ENCODE data around the gene CNIH1.
"Not testable (repeated sequence)": the region's sequence is repeated elsewhere in the genome, so short reads cannot be mapped to it uniquely, and the experiment has no call there.

CNIH1 gene

DNA sequence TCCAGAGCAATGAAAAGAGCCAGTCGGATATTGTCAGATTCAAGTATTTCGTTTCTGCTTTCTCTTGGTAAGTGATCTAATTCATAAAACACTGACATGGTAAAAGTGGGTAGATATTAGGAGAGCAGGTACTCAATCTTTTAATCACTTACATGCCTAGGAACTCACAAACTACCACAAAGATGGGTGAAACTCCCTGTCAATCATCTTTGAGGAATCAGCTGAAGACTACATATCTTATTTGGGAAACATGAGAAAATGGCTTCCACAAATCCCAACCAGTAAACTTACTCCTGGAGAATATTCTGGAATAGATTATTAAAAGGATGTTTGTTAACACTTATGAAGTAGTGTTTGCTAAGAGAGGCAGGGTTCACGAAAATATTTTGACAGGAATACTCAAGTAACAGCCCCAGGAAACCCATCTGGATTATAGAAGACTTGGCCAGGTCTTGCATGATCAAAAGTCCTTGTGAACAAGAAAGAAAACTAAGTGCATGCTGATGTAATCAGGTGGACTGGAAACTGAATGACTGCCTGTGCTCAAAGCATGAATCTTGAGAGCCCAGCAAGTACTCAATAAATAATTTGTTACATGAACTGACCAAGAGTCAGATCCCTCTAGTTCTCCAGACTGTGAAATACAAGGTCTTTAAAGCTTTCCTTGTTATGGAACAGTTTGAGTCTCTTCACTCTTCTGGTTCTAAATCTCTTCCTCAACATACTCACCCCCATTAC, 15.5 kb downstream of the CNIH1 start:
- no peak for DNase-seq

DNA sequence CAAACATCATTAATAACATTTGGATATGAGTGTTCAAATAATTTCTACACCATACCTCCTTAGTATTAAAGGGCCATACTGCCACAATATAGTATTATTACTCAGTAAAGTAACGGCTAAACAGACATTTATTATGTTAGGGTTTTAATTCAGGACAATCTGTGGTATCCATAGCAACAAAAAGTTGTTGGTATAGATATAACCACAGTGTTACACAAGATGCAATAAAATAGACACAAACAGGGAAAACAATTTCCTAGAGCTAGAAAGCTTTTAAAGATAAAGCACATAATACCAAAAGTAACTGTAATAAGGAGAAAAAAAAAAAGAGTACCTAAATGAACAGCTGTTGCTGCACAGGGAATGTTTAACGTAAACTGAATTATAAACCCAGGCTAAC, 16.1 kb downstream of the CNIH1 start:
- DNase-seq: no peak

DNA sequence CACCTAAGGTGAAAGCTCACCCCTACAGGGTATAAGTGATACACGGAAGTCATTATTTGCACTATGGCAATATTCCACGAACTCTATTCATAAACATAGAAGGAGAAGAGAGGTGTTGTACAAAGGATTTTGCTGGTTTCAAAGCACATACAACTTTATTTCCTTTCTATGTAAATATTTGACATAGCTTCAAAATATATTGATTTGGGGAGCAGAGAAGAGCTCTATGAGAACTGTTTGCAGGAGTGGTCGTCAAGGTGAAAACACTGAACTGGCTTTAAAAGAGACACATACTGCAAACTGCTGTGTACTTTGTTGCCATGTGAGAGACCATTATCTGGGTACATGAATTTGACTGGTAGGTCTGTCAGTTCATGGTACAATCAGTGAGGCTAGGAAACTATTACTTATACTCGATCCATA, 16.7 kb downstream of the CNIH1 start:
- DNase-seq: no peak

DNA sequence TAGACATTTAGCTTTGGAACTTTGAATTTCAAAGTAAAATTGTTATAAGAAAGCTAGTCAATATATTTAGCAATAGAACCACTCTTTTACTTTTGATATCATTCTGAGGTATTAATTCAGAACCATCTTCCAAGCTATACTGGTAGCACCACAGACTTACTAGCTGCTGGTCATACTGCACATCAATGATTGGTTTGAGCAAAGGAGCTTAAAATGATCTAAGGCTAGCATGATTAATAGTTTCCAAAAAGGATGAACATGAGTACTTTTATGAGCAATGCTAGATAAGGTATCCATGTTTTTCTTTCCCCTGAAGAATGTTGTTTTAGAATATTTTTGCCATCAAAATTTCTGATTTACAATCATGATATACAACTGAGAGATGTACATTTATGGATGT, 17.2 kb downstream of the CNIH1 start:
- no peak for DNase-seq

DNA sequence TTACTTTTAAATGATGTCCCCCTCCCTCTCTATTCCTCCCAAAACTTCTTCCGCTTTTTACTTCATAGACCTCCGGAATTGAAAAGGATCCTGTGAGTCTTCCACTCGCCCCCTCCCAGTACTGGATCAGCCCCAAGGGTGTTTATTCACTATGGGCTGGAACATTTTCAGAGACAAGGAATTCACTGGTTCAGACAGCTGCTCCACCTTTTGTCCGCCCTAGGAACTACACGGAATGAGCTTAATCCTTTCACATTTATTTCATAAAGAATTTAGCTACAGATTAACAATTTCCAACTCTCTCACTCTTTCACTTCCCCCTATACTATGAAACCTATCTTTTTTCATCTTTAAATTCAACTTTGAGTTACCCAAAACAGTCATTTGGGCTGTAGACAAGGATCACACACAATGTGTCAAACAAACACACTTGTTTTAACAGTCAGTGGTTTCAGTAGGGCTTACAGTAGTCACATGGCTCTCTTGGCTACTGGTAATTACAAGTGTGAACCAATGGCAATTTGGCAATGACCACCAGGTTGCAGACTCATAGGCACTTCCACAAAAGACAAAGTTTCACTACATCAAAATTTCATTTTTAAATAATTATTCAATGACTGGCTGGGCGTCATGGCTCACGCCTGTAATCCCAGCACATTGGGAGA, 20.6 kb downstream of the CNIH1 start:
- no peak for DNase-seq

DNA sequence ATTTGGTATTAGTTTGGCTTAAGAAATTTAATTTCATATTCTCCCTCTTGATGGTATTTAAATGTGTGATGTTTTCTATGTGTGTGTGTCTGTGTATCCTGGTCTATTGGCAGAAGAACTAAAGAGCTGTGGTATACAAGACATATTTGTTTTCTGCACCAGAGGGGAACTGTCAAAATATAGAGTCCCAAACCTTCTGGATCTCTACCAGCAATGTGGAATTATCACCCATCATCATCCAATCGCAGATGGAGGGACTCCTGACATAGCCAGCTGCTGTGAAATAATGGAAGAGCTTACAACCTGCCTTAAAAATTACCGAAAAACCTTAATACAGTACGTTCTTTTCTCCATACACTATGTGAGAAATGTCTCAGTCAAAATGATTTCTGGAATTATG, 29.8 kb downstream of the CNIH1 start:
- no peak for DNase-seq

DNA sequence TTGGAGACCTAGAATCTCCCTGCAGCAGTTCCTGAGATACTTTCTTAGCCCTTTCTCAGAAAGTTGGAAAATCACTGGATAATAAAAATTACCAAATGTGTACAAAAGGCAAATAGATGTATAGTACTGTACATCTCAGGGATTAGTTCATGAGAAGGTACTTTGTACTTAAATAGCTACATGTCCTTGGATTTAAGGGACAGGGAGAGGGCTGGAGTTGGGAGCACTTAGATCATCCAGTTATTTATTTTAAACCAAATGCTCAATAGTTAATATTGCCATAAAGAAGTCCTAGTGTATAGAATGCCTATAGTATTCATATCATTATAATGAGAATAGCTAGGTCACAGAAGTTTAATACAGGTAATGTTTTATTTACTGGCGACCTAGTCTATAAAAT, 31.0 kb downstream of the CNIH1 start:
- no peak for DNase-seq

DNA sequence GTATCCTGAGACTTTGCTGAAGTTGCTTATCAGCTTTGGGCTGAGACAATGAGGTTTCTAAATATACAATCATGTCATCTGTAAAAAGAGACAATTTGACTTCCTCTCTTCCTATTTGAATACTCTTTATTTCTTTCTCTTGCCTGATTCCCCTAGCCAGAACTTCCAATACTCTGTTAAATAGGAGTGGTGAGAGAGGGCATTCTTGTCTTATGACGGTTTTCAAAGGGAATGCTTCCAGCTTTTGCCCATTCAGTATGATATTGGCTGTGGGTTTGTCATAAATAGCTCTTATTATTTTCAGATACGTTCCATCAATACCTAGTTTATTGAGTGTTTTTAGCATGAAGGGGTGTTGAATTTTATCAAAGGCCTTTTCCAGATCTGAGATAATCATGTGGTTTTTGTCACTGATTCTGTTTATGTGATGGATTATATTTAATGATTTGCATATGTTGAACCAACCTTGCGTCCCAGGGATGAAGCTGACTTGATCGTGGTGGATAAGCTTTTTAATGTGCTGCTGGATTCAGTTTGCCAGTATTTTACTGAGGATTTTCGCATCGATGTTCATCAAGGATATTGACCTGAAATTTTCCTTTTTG, 37.7 kb downstream of the CNIH1 start:
- DNase-seq: not testable (repeated sequence)

DNA sequence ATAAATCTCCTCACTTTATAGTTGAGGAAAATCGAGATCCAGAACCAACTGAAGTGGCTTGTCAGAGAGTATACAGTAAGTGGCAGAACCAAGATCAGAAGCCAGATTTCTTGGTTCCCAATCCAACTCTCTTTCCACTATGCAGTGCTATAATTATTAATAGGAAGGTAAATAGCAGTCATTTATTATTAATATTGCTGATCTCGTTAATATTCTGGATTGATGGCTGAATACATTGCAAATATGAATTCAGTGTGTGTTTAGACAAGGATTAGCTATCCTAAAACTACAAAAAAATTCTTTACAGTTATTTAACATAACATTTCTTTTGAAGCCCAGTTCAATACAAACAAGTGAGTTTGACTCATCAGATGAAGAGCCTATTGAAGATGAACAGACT, 41.6 kb downstream of the CNIH1 start:
- DNase-seq: no peak

DNA sequence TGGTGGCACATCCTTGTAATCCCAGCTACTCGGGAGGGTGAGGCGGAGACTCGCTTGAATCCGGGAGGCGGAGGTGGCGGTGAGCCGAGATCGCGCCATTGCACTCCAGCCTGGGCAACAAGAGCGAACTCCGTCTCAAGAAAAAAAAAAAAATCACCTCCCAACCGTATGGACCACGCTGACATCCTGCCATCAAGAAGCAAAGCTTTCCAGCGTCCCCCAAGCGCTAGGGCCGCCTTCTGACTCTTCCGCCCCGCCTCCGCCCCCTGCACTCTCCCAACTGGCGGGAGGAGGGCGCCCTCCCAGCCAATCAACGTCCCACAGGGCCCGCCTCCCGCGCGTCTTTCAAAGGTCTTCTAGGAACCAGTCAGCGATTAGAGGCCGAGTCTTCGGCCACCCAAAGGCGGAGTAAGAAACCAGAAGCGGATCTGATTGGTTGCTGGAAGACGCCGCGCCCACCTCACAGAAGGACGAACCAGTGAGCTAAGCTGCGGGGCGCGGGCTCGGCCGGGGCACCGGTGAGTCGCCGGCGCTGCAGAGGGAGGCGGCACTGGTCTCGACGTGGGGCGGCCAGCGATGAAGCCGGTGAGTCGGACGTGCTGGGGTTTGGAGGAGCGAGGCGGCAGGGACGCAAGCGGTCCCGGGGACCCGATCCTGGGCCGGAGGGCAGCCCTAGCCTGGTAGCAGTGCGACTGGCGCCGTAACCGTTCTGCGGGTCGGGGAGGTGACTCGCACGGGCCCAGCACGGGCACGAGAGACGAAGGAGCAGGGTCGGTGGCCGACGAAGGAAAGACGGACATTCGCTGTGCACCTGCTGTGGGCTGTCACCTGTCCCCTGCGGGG, 44.5 kb downstream of the CNIH1 start, which contains the start of gene CDKN3:
Gene CDKN3 (plus strand): TSS at position 515 of the 843 bp plus-strand sequence. CDS start 62 bp downstream, at position 577.
- peak; percentile 97 for DNase-seq

DNA sequence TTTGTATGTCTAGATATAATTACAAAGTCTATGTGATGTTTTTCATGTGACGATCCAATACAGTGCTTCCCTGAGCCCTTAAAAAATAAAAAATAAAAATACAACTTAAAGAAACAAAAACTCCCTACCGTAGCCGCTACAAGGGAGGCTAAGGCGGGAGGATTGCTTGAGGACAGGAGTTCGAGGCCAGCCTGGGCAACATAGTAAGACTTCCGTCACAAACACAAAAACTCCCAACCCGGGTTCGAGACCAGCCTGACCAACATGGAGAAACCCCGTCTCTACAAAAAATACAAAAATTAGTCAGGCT, 45.0 kb downstream of the CNIH1 start:
- no peak for DNase-seq

DNA sequence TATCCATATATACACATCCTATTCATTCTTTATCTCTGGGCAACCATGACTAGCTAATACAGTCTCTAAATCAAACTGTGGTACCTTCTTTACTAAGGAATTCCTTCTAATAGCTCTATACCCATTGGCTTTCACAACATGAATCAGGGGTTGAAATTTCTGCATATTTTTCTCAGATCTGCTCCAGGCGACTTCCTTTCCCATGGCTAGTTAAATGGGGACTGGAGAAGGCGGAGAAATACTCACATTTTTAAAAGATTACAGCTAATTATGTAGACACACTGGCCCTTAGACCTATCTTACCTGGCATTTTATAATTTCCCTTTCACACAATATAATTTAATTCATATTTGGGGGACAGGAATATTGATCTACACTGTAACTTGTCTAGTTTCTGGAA, 45.5 kb downstream of the CNIH1 start:
- DNase-seq: no peak

DNA sequence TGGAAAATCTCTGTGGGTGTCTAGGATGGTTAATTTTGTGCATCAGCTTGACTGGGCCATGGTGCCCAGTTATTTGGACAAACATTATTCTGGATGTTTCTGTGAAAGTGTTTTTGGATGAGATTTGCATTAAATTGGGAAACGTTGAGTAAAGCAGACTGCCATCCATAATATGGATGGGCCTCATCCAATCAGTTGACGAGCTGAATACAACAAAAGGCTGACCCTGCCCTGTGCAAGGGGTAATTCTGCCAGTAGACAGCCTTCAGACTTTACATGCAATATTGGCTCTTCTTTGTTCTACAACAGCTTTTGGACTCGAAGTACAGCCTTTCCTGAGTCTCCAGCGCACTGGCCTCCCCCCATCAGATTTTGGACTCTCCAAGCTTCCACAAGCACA, 45.9 kb downstream of the CNIH1 start:
- no peak for DNase-seq

DNA sequence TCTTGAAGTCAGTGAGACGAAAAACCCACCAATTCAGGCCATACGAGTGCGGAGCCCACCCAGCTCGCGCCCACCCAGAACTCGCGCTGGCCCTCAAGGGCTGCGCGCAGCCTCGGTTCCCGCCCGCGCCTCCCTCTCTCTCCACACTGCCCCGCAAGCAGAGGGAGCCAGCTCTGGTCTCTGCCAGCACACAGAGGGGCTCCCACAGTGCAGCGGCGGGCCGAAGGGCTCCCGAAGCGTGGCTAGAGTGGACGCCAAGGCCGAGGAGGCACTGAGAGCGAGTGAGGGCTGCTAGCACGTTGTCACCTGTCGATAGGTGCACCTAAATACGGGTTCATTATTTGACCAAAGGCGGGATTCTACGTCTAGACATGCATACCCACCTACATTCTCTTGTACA, 46.6 kb downstream of the CNIH1 start:
- DNase-seq: no peak

DNA sequence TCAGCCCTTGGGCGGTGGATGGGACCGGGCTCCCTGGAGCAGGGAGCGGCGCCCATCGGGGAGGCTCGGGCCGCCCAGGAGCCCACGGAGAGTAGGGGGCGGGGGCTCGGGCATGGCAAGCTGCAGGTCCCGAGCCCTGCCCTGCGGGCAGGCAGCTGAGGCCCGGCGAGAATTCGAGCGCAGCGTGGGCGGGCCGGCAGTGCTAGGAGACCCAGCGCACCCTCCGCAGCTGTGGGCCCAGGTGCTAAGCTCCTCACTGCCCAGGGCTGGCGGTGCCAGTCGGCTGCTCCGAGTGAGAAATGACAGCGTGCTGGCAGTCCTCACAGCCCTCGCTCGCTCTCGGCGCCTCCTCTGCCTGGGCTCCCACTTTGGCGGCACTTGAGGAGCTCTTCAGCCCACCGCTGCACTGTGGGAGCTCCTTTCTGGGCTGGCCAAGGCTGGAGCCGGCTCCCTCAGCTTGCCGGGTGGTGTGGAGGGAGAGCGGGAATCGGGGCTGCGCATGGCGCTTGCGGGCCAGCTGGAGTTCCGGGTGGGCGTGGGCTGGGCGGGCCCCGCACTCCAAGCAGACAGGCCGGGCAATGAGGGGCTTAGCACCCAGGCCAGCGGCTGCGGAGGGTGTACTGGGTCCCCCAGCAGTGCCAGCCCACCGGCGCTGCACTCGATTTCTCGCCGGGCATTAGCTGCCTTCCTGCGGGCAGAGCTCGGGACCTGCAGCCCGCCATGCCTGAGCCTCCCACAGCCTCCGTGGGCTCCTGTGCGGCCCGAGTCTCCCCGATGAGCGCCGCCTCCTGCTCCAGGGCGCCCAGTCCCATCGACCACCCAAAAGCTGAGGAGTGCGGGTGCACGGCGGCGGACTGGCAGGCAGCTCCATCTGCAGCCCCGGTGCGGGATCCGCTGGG, 47.9 kb downstream of the CNIH1 start:
- DNase-seq: not testable (repeated sequence)

DNA sequence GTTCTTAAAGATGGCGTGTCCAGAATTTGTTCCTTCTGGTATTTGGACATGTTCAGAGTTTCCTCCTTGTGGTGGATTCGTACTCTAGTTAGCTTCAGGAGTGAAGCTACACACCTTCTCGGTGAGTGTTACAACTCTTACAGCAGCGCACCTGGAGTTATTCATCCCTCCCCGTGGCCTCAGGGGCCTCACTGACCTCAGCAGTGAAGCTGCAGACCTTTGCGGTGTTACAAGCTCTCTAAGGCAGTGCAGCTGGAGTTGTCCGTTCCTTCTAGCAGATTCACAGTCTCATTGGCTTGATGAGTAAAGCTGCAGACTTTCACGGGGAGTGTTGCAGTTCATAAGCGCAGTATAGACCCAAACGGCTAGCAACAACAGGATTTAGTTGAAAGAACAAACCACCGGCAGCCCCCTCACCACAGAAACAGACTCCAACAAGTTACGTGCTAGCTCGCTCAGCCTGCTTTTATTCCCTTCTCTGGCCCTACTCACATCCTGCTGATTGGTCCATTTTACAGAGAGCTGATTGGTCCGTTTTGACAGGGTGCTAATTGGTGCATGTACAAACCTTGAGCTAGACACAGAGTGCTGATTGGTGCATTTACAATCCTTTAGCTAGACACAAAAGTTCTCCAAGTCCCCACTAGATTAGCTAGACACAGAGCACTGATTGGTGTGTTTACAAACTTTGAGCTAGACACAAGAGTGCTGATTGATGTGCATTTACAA, 48.9 kb downstream of the CNIH1 start:
- no peak for DNase-seq

DNA sequence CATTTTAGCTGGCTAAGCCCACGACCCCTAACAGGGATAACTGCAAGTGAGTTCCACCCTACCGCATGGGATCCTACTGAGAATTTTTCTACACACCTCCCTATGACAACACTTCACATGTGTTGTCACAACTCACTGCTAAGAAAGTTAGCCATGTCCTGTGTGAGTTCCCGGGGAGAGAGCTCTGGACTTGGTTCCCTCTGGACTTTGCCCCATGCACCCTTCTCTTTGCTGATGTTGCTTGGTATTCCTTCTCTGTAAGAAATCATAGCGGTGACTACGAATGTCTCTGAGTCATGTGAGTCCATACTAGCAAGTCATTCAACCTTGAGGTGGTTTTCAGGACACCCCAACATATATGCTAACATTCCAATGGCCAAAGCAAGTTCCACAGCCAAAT, 53.8 kb downstream of the CNIH1 start:
- no peak for DNase-seq

DNA sequence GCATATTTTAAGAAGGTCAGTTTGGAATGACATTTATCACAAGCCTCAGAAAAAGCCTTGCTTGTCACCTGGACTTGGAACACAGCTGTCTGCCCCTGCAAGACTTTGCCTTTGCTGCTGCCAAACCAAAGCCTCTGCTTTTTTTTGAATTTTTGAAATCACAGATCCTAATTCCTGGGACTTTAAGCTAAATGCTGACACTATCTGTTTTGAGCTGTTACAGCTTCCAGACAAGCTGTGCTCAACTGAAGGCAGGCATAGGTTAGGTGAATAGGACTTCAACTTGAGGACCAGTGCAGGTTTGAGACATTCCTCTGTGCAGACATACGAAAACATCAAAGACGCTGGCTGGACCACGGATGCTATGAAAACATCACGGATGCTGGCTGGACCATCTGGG, 55.6 kb downstream of the CNIH1 start:
- DNase-seq: no peak

DNA sequence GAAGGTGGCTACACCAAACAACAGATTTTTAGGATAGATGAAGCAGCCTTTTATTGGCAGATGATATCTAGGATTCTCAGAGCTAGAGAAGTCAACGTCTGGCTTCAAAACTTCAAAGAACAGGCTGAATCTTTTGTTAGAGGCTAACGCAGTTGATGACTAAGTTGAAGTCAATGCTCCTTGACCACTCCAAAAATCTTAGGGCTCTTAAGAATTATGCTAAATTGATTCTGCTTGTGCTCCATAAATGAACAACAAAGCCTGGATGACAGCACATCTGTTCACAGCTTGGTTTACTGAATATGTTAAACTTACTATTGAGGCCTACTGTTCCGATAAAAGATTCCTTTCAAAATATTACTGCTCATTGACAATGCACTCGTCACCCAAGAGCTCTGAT, 57.3 kb downstream of the CNIH1 start:
- DNase-seq: no peak

DNA sequence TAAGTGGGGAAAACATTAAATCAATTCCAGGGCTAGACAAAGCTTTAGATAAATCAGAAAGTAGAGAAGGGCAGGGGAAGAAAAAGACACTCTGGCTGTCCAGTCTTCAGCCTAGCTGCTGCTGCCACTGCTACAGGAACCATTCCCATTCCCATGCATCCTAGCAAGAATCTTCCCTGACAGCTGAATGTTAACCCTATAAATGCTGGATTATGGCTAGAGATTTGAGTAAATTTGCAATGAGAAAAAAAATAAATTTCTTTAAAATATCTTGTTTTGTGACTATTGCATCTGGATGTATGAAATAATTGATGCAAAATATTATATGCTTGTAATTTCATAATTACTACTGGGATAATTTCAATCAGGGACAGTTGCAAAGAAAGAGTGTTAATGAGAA, 59.4 kb downstream of the CNIH1 start:
- DNase-seq: no peak

DNA sequence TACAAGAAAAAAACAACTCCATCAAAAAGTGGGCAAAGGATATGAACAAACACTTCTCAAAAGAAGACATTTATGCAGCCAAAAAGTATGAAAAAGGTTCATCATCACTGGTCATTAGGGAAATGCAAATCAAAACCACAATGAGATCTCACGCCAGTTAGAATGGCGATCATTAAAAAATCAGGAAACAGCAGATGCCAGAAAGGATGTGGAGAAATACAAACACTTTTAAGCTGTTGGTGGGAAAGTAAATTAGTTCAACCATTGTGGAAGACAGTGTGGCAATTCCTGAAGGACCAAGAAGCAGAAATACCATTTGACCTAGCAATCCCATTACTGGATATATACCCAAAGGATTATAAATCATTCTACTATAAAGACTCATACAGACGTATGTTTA, 60.6 kb downstream of the CNIH1 start:
- not testable (repeated sequence) for DNase-seq

DNA sequence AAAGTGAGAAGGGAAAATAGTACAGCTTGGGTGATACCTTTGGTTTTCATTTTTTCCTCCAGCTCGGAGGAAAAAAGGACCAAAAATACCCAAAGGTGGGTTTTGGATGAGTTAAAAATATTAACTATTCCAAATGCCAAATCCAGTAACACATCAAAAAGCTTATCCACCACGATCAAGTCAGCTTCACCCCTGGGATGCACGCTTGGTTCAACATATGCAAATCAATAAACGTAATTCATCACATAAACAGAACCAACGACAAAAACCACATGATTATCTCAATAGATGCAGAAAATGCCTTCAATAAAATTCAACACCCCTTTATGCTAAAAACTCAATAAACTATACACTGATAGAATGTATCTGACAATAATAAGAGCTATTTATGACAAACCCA, 62.3 kb downstream of the CNIH1 start:
- not testable (repeated sequence) for DNase-seq

All from central memory CD4-positive, alpha-beta T cell (primary cell).